Tibial nerve (tissue), 4 donors: Measurements from ENCODE around the gene ITCH.
"Not testable (repeated sequence)": the region's sequence is repeated elsewhere in the genome, so short reads cannot be mapped to it uniquely, and the experiment has no call there.

Experiments used
- CTCF ChIP-seq, 5 experiments: fragments of 200-600 bp in 3 of 5; fragments of 450-650 bp in 2 of 5; sonication (generic) in 3 of 5; IDR thresholded peaks; one replicate each; pipeline ENCODE4 v1.5.1; 2016 to 2019; ENCODE audit warnings: antibody characterized with exemption in 5 of 5, mild to moderate bottlenecking in 3 of 5, moderate library complexity in 2 of 5
- EP300 ChIP-seq, 2 donors: sonication (generic); formaldehyde crosslinking; IDR thresholded peaks; one replicate each; pipeline ENCODE4 v1.6.1; 2017; ENCODE audit warnings: antibody characterized with exemption in 2 of 2, mild to moderate bottlenecking in 1 of 2
- POLR2A ChIP-seq, 2 donors: fragments of 450-650 bp; IDR thresholded peaks; one replicate each; pipeline ENCODE4 v1.6.1; 2017; ENCODE audit warnings: antibody characterized with exemption in 2 of 2, mild to moderate bottlenecking in 2 of 2, moderate library complexity in 2 of 2

GRCh38 chr20:34405247-34405651 is 42.2 kb downstream of the ITCH start:
- TF ChIP-seq CTCF, POLR2A, EP300 (IDR thresholded peaks at IDR 0.05): not testable (repeated sequence)
